OCI-LY1 (cell line): ENCODE results near the gene WWOX.

Experiments used
- CTCF ChIP-seq: fragments of 200-600 bp; sonication (generic), shearing (Covaris generic); IDR thresholded peaks from 2 replicates; pipeline ENCODE4 v1.5.1; 2017; ENCODE audit warnings: mild to moderate bottlenecking, antibody characterized with exemption, low read length, moderate library complexity, mixed read lengths
- EZH2 ChIP-seq: fragments of 200-600 bp; sonication (generic), shearing (Covaris generic); IDR thresholded peaks from 2 replicates; pipeline ENCODE4 v1.8.0; 2017; ENCODE audit warnings: borderline replicate concordance, mixed run types, mild to moderate bottlenecking, antibody characterized with exemption, low read length, moderate library complexity, mixed read lengths

GRCh38 chr16:78773291-78773702, 673.8 kb downstream of the WWOX start:
- TF ChIP-seq EZH2 (no peak), CTCF (no peak)
